ENCODE measurements around the gene SDC3.

GRCh38 chr1:30908316-30908695, 252 bp downstream of the SDC3 start:
- no peak for TF ChIP-seq CTCF (IDR thresholded peaks at IDR 0.05)
- TF ChIP-seq EP300 (IDR thresholded peaks at IDR 0.05) = no peak
- TF ChIP-seq POLR2AphosphoS5 (IDR thresholded peaks at IDR 0.05) = no peak

Data from sigmoid colon (tissue), 4 donors.